Endothelial cell of umbilical vein (primary cell): ENCODE data around the gene ATP5MK. TPM values are rescaled to one million over a fixed set of nuclear protein-coding genes. Genes with fewer than 3 reads are reported as not detected.

Experiments used
- BruUV-seq: library from RNA; stranded (reverse); fragments of 400-500 nt; replicated peaks from 2 replicates; lab custom pipeline; 2021; lab: Mats Ljungman, UMichigan
- CTCF ChIA-PET: fragments of 300-600, 350-600 bp; sonication (Branson Sonifier 250); formaldehyde crosslinking; loops from one replicate; lab custom pipeline; 2021; ENCODE audit warnings: antibody characterized with exemption, inconsistent platforms; lab: Charles Lee
- POLR2A ChIA-PET: fragments of 300-600, 350-600 bp; sonication (Branson Sonifier 250); formaldehyde crosslinking; loops from one replicate; lab custom pipeline; 2021; ENCODE audit warnings: antibody characterized with exemption, inconsistent platforms; lab: Charles Lee
- DNase-seq: peaks from one replicate; pipeline ENCODE4 v3.0.0-alpha.2; 2011; ENCODE audit warnings: low read depth, low spot score
- FAIRE-seq: peaks from 2 replicates; lab custom pipeline; 2011; peaks lifted over from hg19 to GRCh38; lab: Jason Lieb, UNC
- H2AFZ ChIP-seq: 2 replicates; pipeline ENCODE4 v1.6.0; 2012; ENCODE audit warnings: low read depth, low read length, control low read depth, inconsistent platforms
- H3K27ac ChIP-seq: 2 replicates; pipeline ENCODE4 v1.5.1; 2011; ENCODE audit warnings: low read depth, mild to moderate bottlenecking, control low read depth, low read length, moderate library complexity; ENCODE audit not compliant: insufficient read depth
- H3K27me3 ChIP-seq, 2 experiments: 2 replicates each; pipeline versions ENCODE4 v1.6.0 to v1.6.1; 2011; ENCODE audit warnings: low read length in 2 of 2, mixed read lengths in 1 of 2; ENCODE audit not compliant: control insufficient read depth in 2 of 2, insufficient read depth in 2 of 2
- H3K36me3 ChIP-seq, 2 experiments: 2 replicates in 1 of 2; 3 replicates in 1 of 2; pipeline ENCODE4 v1.5.1; 2011; ENCODE audit warnings: low read length in 2 of 2, mild to moderate bottlenecking in 1 of 2, moderate library complexity in 1 of 2; ENCODE audit not compliant: control insufficient read depth in 2 of 2, insufficient read depth in 2 of 2; ENCODE audit errors: extremely low read depth in 1 of 2
- H3K4me1 ChIP-seq: 3 replicates; pipeline ENCODE4 v1.5.1; 2011; ENCODE audit warnings: mild to moderate bottlenecking, low read length; ENCODE audit not compliant: control insufficient read depth, insufficient read depth; ENCODE audit errors: extremely low read depth
- H3K4me2 ChIP-seq: 2 replicates; pipeline ENCODE4 v1.6.1; 2011; ENCODE audit warnings: low read length, control low read depth, mixed read lengths; ENCODE audit not compliant: insufficient read depth
- H3K4me3 ChIP-seq, 3 experiments: fragments of 200-600 bp in 1 of 3; sonication (generic), shearing (Covaris generic) in 1 of 3; replicated peaks in 1 of 3; 2 replicates each; pipeline ENCODE4 v1.5.1; 2011 to 2016; ENCODE audit warnings: control low read depth in 3 of 3, low read length in 3 of 3, mild to moderate bottlenecking in 2 of 3, inconsistent platforms in 1 of 3, low read depth in 1 of 3, moderate library complexity in 1 of 3; ENCODE audit not compliant: insufficient read depth in 1 of 3
- H3K79me2 ChIP-seq: 2 replicates; pipeline ENCODE4 v1.6.0; 2012; ENCODE audit warnings: low read length, inconsistent platforms; ENCODE audit not compliant: control insufficient read depth, insufficient read depth
- H3K9ac ChIP-seq: replicated peaks from 2 replicates; pipeline ENCODE3; 2011; ENCODE audit warnings: low read length, control low read depth; ENCODE audit not compliant: insufficient read depth; ENCODE audit errors: extremely low read depth
- H3K9me1 ChIP-seq: replicated peaks from 3 replicates; pipeline ENCODE4 v1.6.0; 2011; ENCODE audit warnings: mild to moderate bottlenecking, low read length; ENCODE audit not compliant: control insufficient read depth, insufficient read depth; ENCODE audit errors: extremely low read depth
- H3K9me3 ChIP-seq: replicated peaks from 2 replicates; pipeline ENCODE4 v1.5.1; 2012; ENCODE audit warnings: low read length, inconsistent platforms; ENCODE audit not compliant: control insufficient read depth, insufficient read depth
- H4K20me1 ChIP-seq: replicated peaks from 2 replicates; pipeline ENCODE3; 2011; ENCODE audit warnings: mild to moderate bottlenecking, low read length; ENCODE audit not compliant: control insufficient read depth, insufficient read depth; ENCODE audit errors: extremely low read depth
- EZH2 ChIP-seq: IDR thresholded peaks from 2 replicates; pipeline ENCODE4 v1.6.1; 2012; ENCODE audit warnings: borderline replicate concordance, low read depth, mild to moderate bottlenecking, moderate library complexity, low read length, inconsistent platforms; ENCODE audit not compliant: severe bottlenecking
- FOS ChIP-seq: IDR thresholded peaks from 2 replicates; pipeline ENCODE4 v1.6.1; 2011; ENCODE audit warnings: mild to moderate bottlenecking, low read length, moderate library complexity, borderline replicate concordance; ENCODE audit not compliant: insufficient read depth
- GATA2 ChIP-seq: IDR thresholded peaks from 2 replicates; pipeline ENCODE4 v1.7.0; 2011; ENCODE audit warnings: low read depth, mild to moderate bottlenecking, moderate library complexity, mixed read lengths, low read length; ENCODE audit not compliant: insufficient read length, insufficient read depth
- JUN ChIP-seq: IDR thresholded peaks from 2 replicates; pipeline ENCODE4 v1.6.1; 2011; ENCODE audit warnings: borderline replicate concordance, low read depth; ENCODE audit not compliant: insufficient read length, insufficient read depth
- MYC ChIP-seq: IDR thresholded peaks from one replicate; pipeline ENCODE4 v1.6.1; 2011; ENCODE audit warnings: mild to moderate bottlenecking, low read depth, low read length
- POLR2A ChIP-seq: IDR thresholded peaks from 2 replicates; pipeline ENCODE4 v1.6.1; 2012; ENCODE audit warnings: low read depth, mild to moderate bottlenecking, control low read depth, low read length
- POLR2AphosphoS5 ChIP-seq: IDR thresholded peaks from 2 replicates; pipeline ENCODE4 v1.6.1; 2012; ENCODE audit warnings: low read depth, mild to moderate bottlenecking, control low read depth, low read length, moderate library complexity; ENCODE audit not compliant: insufficient read depth
- dilution Hi-C: fragments of 300-500 bp; cut with MboI; formaldehyde crosslinking; loops from one replicate; pipeline ENCODE4 v1.15.0; 2019; ENCODE audit warnings: low sequenced_read_pairs; ENCODE audit not compliant: extremely low pct_ligation_motif_present
- intact Hi-C: fragments of 100-400 bp; cut with micrococcal nuclease; formaldehyde crosslinking; loops from one replicate; pipeline ENCODE4 v1.10.0; 2022
- polyA plus RNA-seq, 4 experiments: library from polyadenylated mRNA; depleted of rRNA in 3 of 4; stranded (reverse) in 3 of 4; unstranded in 1 of 4; fragments of >200 nt; gene quantifications; 2 replicates each; pipeline versions ENCODE4 v1.2.1 to v1.2.3, GENCODE V29; 2011 to 2012; ENCODE audit warnings: missing spikeins in 1 of 4
- total RNA-seq: library from RNA; stranded (reverse); gene quantifications from 2 replicates; pipeline ENCODE4 v1.2.3, GENCODE V29; 2021
- TF ChIP-seq, protein P1 (sequence below), 2 donors: IDR thresholded peaks; 1 replicate in 1 of 2; 2 replicates in 1 of 2; pipeline ENCODE4 v1.5.1; 2011; ENCODE audit warnings: low read length in 2 of 2, mild to moderate bottlenecking in 2 of 2, moderate library complexity in 2 of 2, control low read depth in 1 of 2, inconsistent platforms in 1 of 2, low read depth in 1 of 2; ENCODE audit not compliant: insufficient read depth in 1 of 2; ENCODE audit errors: extremely low read depth in 1 of 2

The ATP5MK gene
- total and polyA plus RNA-seq, 2 donors (not counting 3 experiments of a cell fraction or from before 2014, with no cell fraction given) = 295 to 407 TPM

DNA sequence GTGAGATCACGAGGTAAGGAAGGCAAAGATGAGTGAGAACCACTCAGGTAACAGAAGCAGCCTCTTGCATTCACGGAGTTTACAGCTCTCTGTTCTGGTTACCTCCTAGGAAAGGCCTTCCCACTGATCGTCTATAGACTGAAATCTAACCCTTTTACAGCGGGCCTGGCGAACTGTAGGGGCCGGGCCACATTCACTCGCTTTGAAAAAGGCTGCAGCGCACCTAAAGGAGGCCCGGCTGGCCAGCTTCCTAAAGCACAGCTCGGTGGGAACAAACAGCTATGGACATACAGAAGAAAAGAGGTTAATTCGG is 565 bp downstream of the ATP5MK start:
- no peak for TF ChIP-seq EZH2
- no peak for TF ChIP-seq GATA2
- TF ChIP-seq FOS = no peak
- no peak for TF ChIP-seq POLR2A
- TF ChIP-seq MYC = no peak
- no peak for TF ChIP-seq JUN
- TF ChIP-seq POLR2AphosphoS5 = no peak
- H3K4me3 ChIP-seq = peak overlapping the region; percentile 65 to 89 (median 81)
- no peaks in the 10 kb centered on the region for H3K9me3 ChIP-seq
- intact Hi-C loops (loop anchor here (1.0 kb wide), 2 partner anchors 27 to 45 kb away; no protein-coding TSS in a partner anchor), dilution Hi-C loops (no loop called here)
- no peaks in the 10 kb centered on the region for H4K20me1 ChIP-seq
- peak overlapping the region; percentile 70 for H3K27ac ChIP-seq
- H3K9me1 ChIP-seq = no peaks in the 10 kb centered on the region
- CTCF ChIA-PET = interaction anchor here (0.8 to 1.9 kb wide), 4 partner anchors 9 to 478 kb away, joined by 3 to 5 read pairs (median 4); partner anchors contain the start of gene CNNM2
- BruUV-seq = no TSS peak
- H3K79me2 ChIP-seq = peaks cover 62% of the 10 kb centered on the region
- peaks cover 5 to 9% of the 10 kb centered on the region in 2 experiments for H3K36me3 ChIP-seq
- peak overlapping the region; percentile 89 for H3K4me2 ChIP-seq
- H3K27me3 ChIP-seq = no peaks in the 10 kb centered on the region
- H3K4me1 ChIP-seq = peaks cover 16% of the 10 kb centered on the region
- POLR2A ChIA-PET = no interaction called here
- DNase-seq = peak; percentile 34
- FAIRE-seq = no peak
- peak overlapping the region; percentile 86 for H3K9ac ChIP-seq
- H2AFZ ChIP-seq = peak overlapping the region; percentile 55

DNA sequence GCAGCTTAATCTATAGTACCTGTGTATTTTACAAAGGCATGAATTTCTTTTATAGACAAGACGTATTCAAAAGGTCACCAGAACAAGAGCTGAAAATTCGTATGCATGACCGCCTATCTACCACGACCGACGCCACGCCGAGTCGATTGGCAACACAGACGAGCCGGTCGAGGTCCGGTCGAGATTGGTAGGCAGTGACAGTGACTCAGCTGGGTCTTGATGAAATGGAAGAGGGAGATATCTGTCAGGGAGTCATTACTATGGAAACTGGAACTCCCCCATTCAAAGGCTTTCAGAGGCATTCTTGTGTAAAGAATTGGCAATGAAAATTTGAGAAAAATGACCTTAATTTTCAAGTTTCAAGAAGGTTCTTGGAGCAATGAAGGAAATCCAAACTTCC is 2.1 kb downstream of the ATP5MK start:
- Histone ChIP-seq H3K9me1 (no peaks in the 10 kb centered on the region), H2AFZ (no peak overlapping the region), H3K79me2 (peaks cover 58% of the 10 kb centered on the region), H3K4me3 (no peak overlapping the region), H3K9me3 (no peaks in the 10 kb centered on the region), H3K9ac (no peak overlapping the region), H3K27ac (no peak overlapping the region), H3K4me2 (no peak overlapping the region), H4K20me1 (no peaks in the 10 kb centered on the region), H3K4me1 (peaks cover 16% of the 10 kb centered on the region), H3K36me3 (peaks cover 2 to 6% of the 10 kb centered on the region in 2 experiments), H3K27me3 (no peaks in the 10 kb centered on the region)
- DNase-seq = no peak
- no TSS peak for BruUV-seq
- intact Hi-C loops (no loop called here), dilution Hi-C loops (no loop called here)
- TF ChIP-seq MYC (no peak), JUN (no peak)
- TF ChIP-seq, protein P1, sequence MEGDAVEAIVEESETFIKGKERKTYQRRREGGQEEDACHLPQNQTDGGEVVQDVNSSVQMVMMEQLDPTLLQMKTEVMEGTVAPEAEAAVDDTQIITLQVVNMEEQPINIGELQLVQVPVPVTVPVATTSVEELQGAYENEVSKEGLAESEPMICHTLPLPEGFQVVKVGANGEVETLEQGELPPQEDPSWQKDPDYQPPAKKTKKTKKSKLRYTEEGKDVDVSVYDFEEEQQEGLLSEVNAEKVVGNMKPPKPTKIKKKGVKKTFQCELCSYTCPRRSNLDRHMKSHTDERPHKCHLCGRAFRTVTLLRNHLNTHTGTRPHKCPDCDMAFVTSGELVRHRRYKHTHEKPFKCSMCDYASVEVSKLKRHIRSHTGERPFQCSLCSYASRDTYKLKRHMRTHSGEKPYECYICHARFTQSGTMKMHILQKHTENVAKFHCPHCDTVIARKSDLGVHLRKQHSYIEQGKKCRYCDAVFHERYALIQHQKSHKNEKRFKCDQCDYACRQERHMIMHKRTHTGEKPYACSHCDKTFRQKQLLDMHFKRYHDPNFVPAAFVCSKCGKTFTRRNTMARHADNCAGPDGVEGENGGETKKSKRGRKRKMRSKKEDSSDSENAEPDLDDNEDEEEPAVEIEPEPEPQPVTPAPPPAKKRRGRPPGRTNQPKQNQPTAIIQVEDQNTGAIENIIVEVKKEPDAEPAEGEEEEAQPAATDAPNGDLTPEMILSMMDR (IDR thresholded peaks at IDR 0.05; ENCODE audit: extremely low read depth in 1 of 2, insufficient read depth in 1 of 2, low read depth in 1 of 2, low read length in 2 of 2) = no peak
- ChIA-PET POLR2A (no interaction called here), CTCF (interaction anchor here (2.5 kb wide), 1 partner anchor 26 kb away, joined by 5 read pairs; no protein-coding TSS in a partner anchor)
- FAIRE-seq = no peak
